GM23338 (cell line): Measurements from ENCODE around the gene MAMDC2. TPM values are rescaled to one million over a fixed set of nuclear protein-coding genes. Genes with fewer than 3 reads are reported as not detected.

Experiments used
- ATAC-seq: fragments of 200-7000 bp; cut with Tn5 transposase; 3 replicates; pipeline ENCODE4 v1.9.1; 2020
- DNase-seq: peaks from one replicate; pipeline ENCODE4 v3.0.0-alpha.2; 2015; ENCODE audit warnings: low spot score
- H2AFZ ChIP-seq: fragments of 200-600 bp; sonication (generic); 2 replicates; pipeline ENCODE4 v1.8.0; 2016; ENCODE audit warnings: antibody characterized with exemption, mild to moderate bottlenecking, moderate library complexity
- H3F3A ChIP-seq: fragments of 200-600 bp; sonication (generic); replicated peaks from 2 replicates; pipeline ENCODE4 v1.8.0; 2017; ENCODE audit warnings: antibody characterized with exemption, mixed run types, low read depth
- H3K27ac ChIP-seq: fragments of 200-600 bp; sonication (generic); 2 replicates; pipeline ENCODE4 v1.6.1; 2016; ENCODE audit warnings: low read depth
- H3K27me3 ChIP-seq: fragments of 200-600 bp; sonication (generic); 2 replicates; pipeline ENCODE4 v1.8.0; 2016; ENCODE audit warnings: mild to moderate bottlenecking, mixed run types, moderate library complexity; ENCODE audit not compliant: insufficient read depth
- H3K36me3 ChIP-seq: fragments of 200-600 bp; sonication (generic); 2 replicates; pipeline ENCODE4 v1.8.0; 2016; ENCODE audit warnings: mild to moderate bottlenecking; ENCODE audit not compliant: insufficient read depth
- H3K4me1 ChIP-seq: fragments of 200-600 bp; sonication (generic); 2 replicates; pipeline ENCODE4 v1.8.0; 2016; ENCODE audit warnings: mild to moderate bottlenecking, moderate library complexity; ENCODE audit not compliant: insufficient read depth
- H3K4me2 ChIP-seq: fragments of 200-600 bp; sonication (generic); 2 replicates; pipeline ENCODE4 v1.7.1; 2017; ENCODE audit warnings: mixed run types
- H3K4me3 ChIP-seq: fragments of 200-600 bp; sonication (generic); 2 replicates; pipeline ENCODE4 v1.6.1; 2016; ENCODE audit warnings: mixed run types
- H3K79me2 ChIP-seq: fragments of 200-600 bp; sonication (generic); replicated peaks from 2 replicates; pipeline ENCODE4 v1.8.0; 2017; ENCODE audit warnings: mild to moderate bottlenecking; ENCODE audit not compliant: insufficient read depth
- H3K9me2 ChIP-seq: fragments of 200-600 bp; sonication (generic); 2 replicates; pipeline ENCODE4 v1.8.0; 2017; ENCODE audit not compliant: insufficient read depth
- H4K20me1 ChIP-seq: fragments of 200-600 bp; sonication (generic); replicated peaks from 2 replicates; pipeline ENCODE4 v1.8.0; 2017; ENCODE audit warnings: mild to moderate bottlenecking; ENCODE audit not compliant: insufficient read depth
- H3K27ac Mint-ChIP-seq: 2 replicates; pipeline ENCODE4 v1.8.0; 2020; ENCODE audit warnings: inconsistent platforms, mild to moderate bottlenecking, moderate library complexity, mixed read lengths
- H3K27me3 Mint-ChIP-seq: 3 replicates; pipeline ENCODE4 v1.8.0; 2022; ENCODE audit warnings: low read depth, mild to moderate bottlenecking, moderate library complexity, mixed read lengths, inconsistent platforms; ENCODE audit not compliant: insufficient read depth, poor library complexity
- H3K36me3 Mint-ChIP-seq: 3 replicates; pipeline ENCODE4 v1.8.0; 2021; ENCODE audit warnings: low read depth, mild to moderate bottlenecking, inconsistent platforms, moderate library complexity, mixed read lengths
- H3K4me1 Mint-ChIP-seq: 3 replicates; pipeline ENCODE4 v1.8.0; 2020; ENCODE audit warnings: mild to moderate bottlenecking, inconsistent platforms, mixed read lengths
- H3K4me3 Mint-ChIP-seq: 3 replicates; pipeline ENCODE4 v1.8.0; 2021; ENCODE audit warnings: moderate library complexity, mild to moderate bottlenecking, inconsistent platforms, mixed read lengths
- H3K9me3 Mint-ChIP-seq: 3 replicates; pipeline ENCODE4 v1.8.0; 2020; ENCODE audit warnings: moderate library complexity, mild to moderate bottlenecking, inconsistent platforms, mixed read lengths
- CREB1 ChIP-seq: fragments of 250-450 bp; sonication (Bioruptor Pico); IDR thresholded peaks from 2 replicates; pipeline ENCODE4 v1.5.0; 2020; ENCODE audit warnings: low read depth, mild to moderate bottlenecking, moderate library complexity
- EZH2 ChIP-seq: fragments of 200-600 bp; sonication (generic); IDR thresholded peaks from one replicate; pipeline ENCODE4 v1.8.0; 2017; ENCODE audit warnings: antibody characterized with exemption, mild to moderate bottlenecking, low read depth; ENCODE audit not compliant: unreplicated experiment
- EZH2phosphoT487 ChIP-seq: fragments of 200-600 bp; sonication (generic); IDR thresholded peaks from one replicate; pipeline ENCODE4 v1.8.1; 2018; ENCODE audit warnings: antibody characterized with exemption; ENCODE audit not compliant: unreplicated experiment
- JUNB ChIP-seq: IDR thresholded peaks from one replicate; pipeline ENCODE4 v1.6.1; 2016; ENCODE audit warnings: antibody characterized with exemption; ENCODE audit not compliant: unreplicated experiment
- STAT1 ChIP-seq: IDR thresholded peaks from one replicate; pipeline ENCODE4 v1.6.1; 2016; ENCODE audit warnings: antibody characterized with exemption; ENCODE audit not compliant: unreplicated experiment
- ZNF114 ChIP-seq: fragments of 250-450 bp; sonication (Bioruptor Pico); IDR thresholded peaks from 2 replicates; pipeline ENCODE4 v1.5.0; 2020; ENCODE audit warnings: mild to moderate bottlenecking, moderate library complexity
- ZNF331 ChIP-seq: fragments of 250-450 bp; sonication (Bioruptor Pico); IDR thresholded peaks from 2 replicates; pipeline ENCODE4 v1.5.0; 2020; ENCODE audit warnings: low read depth, mild to moderate bottlenecking, moderate library complexity
- polyA plus RNA-seq: library from polyadenylated mRNA; unstranded; fragments of >200 nt; fragmentation: Nextera tagmentation; extraction: Ambion mirVana; gene quantifications from 2 replicates; pipeline ENCODE4 v1.2.1, GENCODE V29; 2016
- total RNA-seq: library from RNA; depleted of rRNA; stranded (reverse); fragments of >200 nt; shearing (Covaris generic); gene quantifications from 2 replicates; pipeline ENCODE4 v1.2.3, GENCODE V29; 2014
- TF ChIP-seq, protein P1 (sequence below): IDR thresholded peaks from 2 replicates; pipeline ENCODE4 v1.6.1; 2016; ENCODE audit warnings: antibody characterized with exemption
- TF ChIP-seq, protein P2 (sequence below): IDR thresholded peaks from one replicate; pipeline ENCODE4 v1.6.1; 2018; ENCODE audit warnings: antibody characterized with exemption; ENCODE audit not compliant: unreplicated experiment
- TF ChIP-seq, protein P3 (sequence below): fragments of 250-450 bp; sonication (Bioruptor Pico); IDR thresholded peaks from 2 replicates; pipeline ENCODE4 v1.5.0; 2020; ENCODE audit warnings: mild to moderate bottlenecking, moderate library complexity

MAMDC2 gene
- total and polyA plus RNA-seq, 2 experiments from 2014 or later = 7.7 to 19.6 TPM

DNA sequence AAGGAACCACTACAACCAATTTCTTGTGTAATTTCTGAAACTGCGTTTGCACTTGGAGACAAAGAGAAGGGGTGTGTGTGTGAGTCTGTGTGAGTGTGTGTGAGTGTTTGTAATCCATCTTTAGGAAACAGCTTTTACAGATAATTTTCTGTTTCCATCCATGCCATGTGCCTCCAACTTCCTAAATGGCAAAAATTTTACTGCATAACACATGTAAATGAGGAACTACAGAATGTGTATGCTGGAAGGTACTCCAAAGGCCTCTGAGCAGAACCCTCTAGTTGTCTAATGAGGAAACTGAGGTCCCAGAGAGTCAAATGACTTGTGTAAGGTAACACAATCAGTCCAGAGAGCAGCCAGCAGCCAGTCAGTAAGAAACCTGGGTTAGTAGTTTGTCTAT is 20.8 kb downstream of the MAMDC2 start:
- Histone ChIP-seq H4K20me1 (no peaks in the 10 kb centered on the region), H3K36me3 (no peaks in the 10 kb centered on the region), H3K27ac (no peak overlapping the region), H3K4me1 (peaks cover 22% of the 10 kb centered on the region), H3F3A (no peaks in the 10 kb centered on the region), H3K4me3 (no peak overlapping the region), H3K4me2 (no peak overlapping the region), H3K79me2 (no peaks in the 10 kb centered on the region; the same call in 1 of the 2 replicates), H2AFZ (no peak overlapping the region; the same call in 1 of the 2 replicates), H3K9me2 (0 out of 2 replicates have a peak, but pooled peaks cover 3% of the 10 kb centered on the region), H3K27me3 (no peaks in the 10 kb centered on the region)
- DNase-seq = no peak
- Mint-ChIP-seq H3K27me3 (peaks cover 5% of the 10 kb centered on the region), H3K9me3 (no peaks in the 10 kb centered on the region), H3K27ac (no peak overlapping the region), H3K36me3 (no peaks in the 10 kb centered on the region; the same call in 2 of the 3 replicates), H3K4me3 (no peak overlapping the region), H3K4me1 (peaks cover 15% of the 10 kb centered on the region)
- TF ChIP-seq, protein P1, sequence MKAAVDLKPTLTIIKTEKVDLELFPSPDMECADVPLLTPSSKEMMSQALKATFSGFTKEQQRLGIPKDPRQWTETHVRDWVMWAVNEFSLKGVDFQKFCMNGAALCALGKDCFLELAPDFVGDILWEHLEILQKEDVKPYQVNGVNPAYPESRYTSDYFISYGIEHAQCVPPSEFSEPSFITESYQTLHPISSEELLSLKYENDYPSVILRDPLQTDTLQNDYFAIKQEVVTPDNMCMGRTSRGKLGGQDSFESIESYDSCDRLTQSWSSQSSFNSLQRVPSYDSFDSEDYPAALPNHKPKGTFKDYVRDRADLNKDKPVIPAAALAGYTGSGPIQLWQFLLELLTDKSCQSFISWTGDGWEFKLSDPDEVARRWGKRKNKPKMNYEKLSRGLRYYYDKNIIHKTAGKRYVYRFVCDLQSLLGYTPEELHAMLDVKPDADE = no peak
- TF ChIP-seq ZNF114 (CRISPR knock-in tag) = no peak
- no peak for TF ChIP-seq CREB1
- no peak for TF ChIP-seq EZH2
- no peak for TF ChIP-seq ZNF331 (CRISPR knock-in tag)
- TF ChIP-seq, protein P2, sequence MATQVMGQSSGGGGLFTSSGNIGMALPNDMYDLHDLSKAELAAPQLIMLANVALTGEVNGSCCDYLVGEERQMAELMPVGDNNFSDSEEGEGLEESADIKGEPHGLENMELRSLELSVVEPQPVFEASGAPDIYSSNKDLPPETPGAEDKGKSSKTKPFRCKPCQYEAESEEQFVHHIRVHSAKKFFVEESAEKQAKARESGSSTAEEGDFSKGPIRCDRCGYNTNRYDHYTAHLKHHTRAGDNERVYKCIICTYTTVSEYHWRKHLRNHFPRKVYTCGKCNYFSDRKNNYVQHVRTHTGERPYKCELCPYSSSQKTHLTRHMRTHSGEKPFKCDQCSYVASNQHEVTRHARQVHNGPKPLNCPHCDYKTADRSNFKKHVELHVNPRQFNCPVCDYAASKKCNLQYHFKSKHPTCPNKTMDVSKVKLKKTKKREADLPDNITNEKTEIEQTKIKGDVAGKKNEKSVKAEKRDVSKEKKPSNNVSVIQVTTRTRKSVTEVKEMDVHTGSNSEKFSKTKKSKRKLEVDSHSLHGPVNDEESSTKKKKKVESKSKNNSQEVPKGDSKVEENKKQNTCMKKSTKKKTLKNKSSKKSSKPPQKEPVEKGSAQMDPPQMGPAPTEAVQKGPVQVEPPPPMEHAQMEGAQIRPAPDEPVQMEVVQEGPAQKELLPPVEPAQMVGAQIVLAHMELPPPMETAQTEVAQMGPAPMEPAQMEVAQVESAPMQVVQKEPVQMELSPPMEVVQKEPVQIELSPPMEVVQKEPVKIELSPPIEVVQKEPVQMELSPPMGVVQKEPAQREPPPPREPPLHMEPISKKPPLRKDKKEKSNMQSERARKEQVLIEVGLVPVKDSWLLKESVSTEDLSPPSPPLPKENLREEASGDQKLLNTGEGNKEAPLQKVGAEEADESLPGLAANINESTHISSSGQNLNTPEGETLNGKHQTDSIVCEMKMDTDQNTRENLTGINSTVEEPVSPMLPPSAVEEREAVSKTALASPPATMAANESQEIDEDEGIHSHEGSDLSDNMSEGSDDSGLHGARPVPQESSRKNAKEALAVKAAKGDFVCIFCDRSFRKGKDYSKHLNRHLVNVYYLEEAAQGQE = no peak
- TF ChIP-seq EZH2phosphoT487 = no peak
- TF ChIP-seq JUNB = no peak
- TF ChIP-seq, protein P3, sequence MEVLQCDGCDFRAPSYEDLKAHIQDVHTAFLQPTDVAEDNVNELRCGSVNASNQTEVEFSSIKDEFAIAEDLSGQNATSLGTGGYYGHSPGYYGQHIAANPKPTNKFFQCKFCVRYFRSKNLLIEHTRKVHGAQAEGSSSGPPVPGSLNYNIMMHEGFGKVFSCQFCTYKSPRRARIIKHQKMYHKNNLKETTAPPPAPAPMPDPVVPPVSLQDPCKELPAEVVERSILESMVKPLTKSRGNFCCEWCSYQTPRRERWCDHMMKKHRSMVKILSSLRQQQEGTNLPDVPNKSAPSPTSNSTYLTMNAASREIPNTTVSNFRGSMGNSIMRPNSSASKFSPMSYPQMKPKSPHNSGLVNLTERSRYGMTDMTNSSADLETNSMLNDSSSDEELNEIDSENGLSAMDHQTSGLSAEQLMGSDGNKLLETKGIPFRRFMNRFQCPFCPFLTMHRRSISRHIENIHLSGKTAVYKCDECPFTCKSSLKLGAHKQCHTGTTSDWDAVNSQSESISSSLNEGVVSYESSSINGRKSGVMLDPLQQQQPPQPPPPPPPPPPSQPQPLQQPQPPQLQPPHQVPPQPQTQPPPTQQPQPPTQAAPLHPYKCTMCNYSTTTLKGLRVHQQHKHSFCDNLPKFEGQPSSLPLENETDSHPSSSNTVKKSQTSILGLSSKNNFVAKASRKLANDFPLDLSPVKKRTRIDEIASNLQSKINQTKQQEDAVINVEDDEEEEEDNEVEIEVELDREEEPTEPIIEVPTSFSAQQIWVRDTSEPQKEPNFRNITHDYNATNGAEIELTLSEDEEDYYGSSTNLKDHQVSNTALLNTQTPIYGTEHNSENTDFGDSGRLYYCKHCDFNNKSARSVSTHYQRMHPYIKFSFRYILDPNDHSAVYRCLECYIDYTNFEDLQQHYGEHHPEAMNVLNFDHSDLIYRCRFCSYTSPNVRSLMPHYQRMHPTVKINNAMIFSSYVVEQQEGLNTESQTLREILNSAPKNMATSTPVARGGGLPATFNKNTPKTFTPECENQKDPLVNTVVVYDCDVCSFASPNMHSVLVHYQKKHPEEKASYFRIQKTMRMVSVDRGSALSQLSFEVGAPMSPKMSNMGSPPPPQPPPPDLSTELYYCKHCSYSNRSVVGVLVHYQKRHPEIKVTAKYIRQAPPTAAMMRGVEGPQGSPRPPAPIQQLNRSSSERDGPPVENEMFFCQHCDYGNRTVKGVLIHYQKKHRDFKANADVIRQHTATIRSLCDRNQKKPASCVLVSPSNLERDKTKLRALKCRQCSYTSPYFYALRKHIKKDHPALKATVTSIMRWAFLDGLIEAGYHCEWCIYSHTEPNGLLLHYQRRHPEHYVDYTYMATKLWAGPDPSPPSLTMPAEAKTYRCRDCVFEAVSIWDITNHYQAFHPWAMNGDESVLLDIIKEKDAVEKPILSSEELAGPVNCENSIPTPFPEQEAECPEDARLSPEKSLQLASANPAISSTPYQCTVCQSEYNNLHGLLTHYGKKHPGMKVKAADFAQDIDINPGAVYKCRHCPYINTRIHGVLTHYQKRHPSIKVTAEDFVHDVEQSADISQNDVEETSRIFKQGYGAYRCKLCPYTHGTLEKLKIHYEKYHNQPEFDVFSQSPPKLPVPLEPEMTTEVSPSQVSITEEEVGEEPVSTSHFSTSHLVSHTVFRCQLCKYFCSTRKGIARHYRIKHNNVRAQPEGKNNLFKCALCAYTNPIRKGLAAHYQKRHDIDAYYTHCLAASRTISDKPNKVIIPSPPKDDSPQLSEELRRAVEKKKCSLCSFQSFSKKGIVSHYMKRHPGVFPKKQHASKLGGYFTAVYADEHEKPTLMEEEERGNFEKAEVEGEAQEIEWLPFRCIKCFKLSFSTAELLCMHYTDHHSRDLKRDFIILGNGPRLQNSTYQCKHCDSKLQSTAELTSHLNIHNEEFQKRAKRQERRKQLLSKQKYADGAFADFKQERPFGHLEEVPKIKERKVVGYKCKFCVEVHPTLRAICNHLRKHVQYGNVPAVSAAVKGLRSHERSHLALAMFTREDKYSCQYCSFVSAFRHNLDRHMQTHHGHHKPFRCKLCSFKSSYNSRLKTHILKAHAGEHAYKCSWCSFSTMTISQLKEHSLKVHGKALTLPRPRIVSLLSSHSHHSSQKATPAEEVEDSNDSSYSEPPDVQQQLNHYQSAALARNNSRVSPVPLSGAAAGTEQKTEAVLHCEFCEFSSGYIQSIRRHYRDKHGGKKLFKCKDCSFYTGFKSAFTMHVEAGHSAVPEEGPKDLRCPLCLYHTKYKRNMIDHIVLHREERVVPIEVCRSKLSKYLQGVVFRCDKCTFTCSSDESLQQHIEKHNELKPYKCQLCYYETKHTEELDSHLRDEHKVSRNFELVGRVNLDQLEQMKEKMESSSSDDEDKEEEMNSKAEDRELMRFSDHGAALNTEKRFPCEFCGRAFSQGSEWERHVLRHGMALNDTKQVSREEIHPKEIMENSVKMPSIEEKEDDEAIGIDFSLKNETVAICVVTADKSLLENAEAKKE (CRISPR knock-in tag) = no peak
- no peak for TF ChIP-seq STAT1
- ATAC-seq = no peak
